CD8-positive, alpha-beta memory T cell (primary cell): ENCODE data around the gene PAK4. TPM values are rescaled to one million over a fixed set of nuclear protein-coding genes. Genes with fewer than 3 reads are reported as not detected.

Experiments used
- CTCF ChIA-PET: fragments of 350-600 bp; sonication (Branson Sonifier 250); formaldehyde crosslinking; loops from one replicate; lab custom pipeline; 2021; ENCODE audit warnings: antibody characterized with exemption; lab: Charles Lee
- POLR2A ChIA-PET: fragments of 350-600 bp; sonication (Branson Sonifier 250); formaldehyde crosslinking; loops from one replicate; lab custom pipeline; 2021; ENCODE audit warnings: antibody characterized with exemption; lab: Charles Lee
- DNase-seq, 5 donors: peaks; one replicate each; pipeline versions ENCODE4 v3.0.0 to v3.0.0-alpha.2; 2020 to 2022; ENCODE audit warnings: mixed read lengths in 1 of 5
- H3K27ac ChIP-seq: one replicate; pipeline ENCODE4 v1.7.0; 2013; ENCODE audit warnings: low read depth, mild to moderate bottlenecking, low read length, moderate library complexity
- H3K27me3 ChIP-seq: 2 replicates; pipeline ENCODE4 v1.7.0; 2013; ENCODE audit warnings: low read length, mild to moderate bottlenecking; ENCODE audit not compliant: insufficient read depth, poor library complexity, severe bottlenecking
- H3K36me3 ChIP-seq: 2 replicates; pipeline ENCODE4 v1.7.0; 2013; ENCODE audit warnings: mild to moderate bottlenecking, low read length, moderate library complexity; ENCODE audit not compliant: insufficient read depth
- H3K4me1 ChIP-seq: 2 replicates; pipeline ENCODE4 v1.7.0; 2013; ENCODE audit warnings: mild to moderate bottlenecking, low read length, moderate library complexity; ENCODE audit not compliant: insufficient read depth
- H3K4me3 ChIP-seq: 2 replicates; pipeline ENCODE4 v1.7.0; 2013; ENCODE audit warnings: mild to moderate bottlenecking, low read length
- H3K9me3 ChIP-seq: 2 replicates; pipeline ENCODE4 v1.7.0; 2013; ENCODE audit warnings: mild to moderate bottlenecking, low read length
- H3K27ac Mint-ChIP-seq, 8 donors: one replicate each; pipeline ENCODE4 v1.8.0; 2020 to 2021; ENCODE audit warnings: mixed read lengths in 8 of 8, mild to moderate bottlenecking in 6 of 8, inconsistent platforms in 3 of 8, moderate library complexity in 3 of 8
- H3K27me3 Mint-ChIP-seq, 2 donors: one replicate each; pipeline ENCODE4 v1.8.0; 2020 to 2021; ENCODE audit warnings: mixed read lengths in 2 of 2, mild to moderate bottlenecking in 1 of 2, moderate library complexity in 1 of 2
- H3K36me3 Mint-ChIP-seq, 3 donors: one replicate each; pipeline ENCODE4 v1.8.0; 2020 to 2021; ENCODE audit warnings: mixed read lengths in 3 of 3, inconsistent platforms in 1 of 3, mild to moderate bottlenecking in 1 of 3
- H3K4me1 Mint-ChIP-seq, 3 donors: one replicate each; pipeline ENCODE4 v1.8.0; 2020 to 2021; ENCODE audit warnings: mixed read lengths in 3 of 3, inconsistent platforms in 1 of 3, mild to moderate bottlenecking in 1 of 3
- H3K4me3 Mint-ChIP-seq, 7 donors: one replicate each; pipeline ENCODE4 v1.8.0; 2020 to 2021; ENCODE audit warnings: mixed read lengths in 7 of 7, mild to moderate bottlenecking in 6 of 7, moderate library complexity in 4 of 7, inconsistent platforms in 2 of 7
- H3K9me3 Mint-ChIP-seq, 5 donors: one replicate each; pipeline ENCODE4 v1.8.0; 2020 to 2022; ENCODE audit warnings: mixed read lengths in 5 of 5, mild to moderate bottlenecking in 3 of 5, moderate library complexity in 2 of 5, inconsistent platforms in 1 of 5
- polyA plus RNA-seq: library from polyadenylated mRNA; unstranded; fragments of 300-500 nt; fragmentation: Illumina TruSeq; gene quantifications from one replicate; pipeline ENCODE4 v1.2.3, GENCODE V29; 2021
- total RNA-seq, 2 experiments: library from RNA; stranded (reverse); gene quantifications; one replicate each; pipeline ENCODE4 v1.2.3, GENCODE V29; 2021

Gene PAK4
- total and polyA plus RNA-seq, 3 experiments from 2014 or later, result 1.8 to 21.8 (median 21.3) TPM

- H3K4me3 Mint-ChIP-seq, result no peak overlapping the region
- no peak for DNase-seq
- POLR2A ChIA-PET, result no interaction called here
Measured at GRCh38 chr19:39173502-39173991, 48.0 kb downstream of the PAK4 start.

GRCh38 chr19:39174142-39174541, 48.6 kb downstream of the PAK4 start:
- POLR2A ChIA-PET, result no interaction called here
- Histone ChIP-seq H3K27me3 (no peaks in the 10 kb centered on the region), H3K4me1 (no peaks in the 10 kb centered on the region), H3K4me3 (no peak overlapping the region), H3K9me3 (no peaks in the 10 kb centered on the region), H3K27ac (no peak overlapping the region), H3K36me3 (no peaks in the 10 kb centered on the region)
- no peak for DNase-seq
- no peaks in the 10 kb centered on the region for H3K27me3 Mint-ChIP-seq
- H3K4me1 Mint-ChIP-seq, result no peaks in the 10 kb centered on the region
- H3K36me3 Mint-ChIP-seq, result peaks cover 0 to 67% (median 2%) of the 10 kb centered on the region in 3 donors
- H3K27ac Mint-ChIP-seq, result no peak overlapping the region
- CTCF ChIA-PET, result no interaction called here
- H3K4me3 Mint-ChIP-seq, result no peak overlapping the region
- no peaks in the 10 kb centered on the region for H3K9me3 Mint-ChIP-seq

More at GRCh38 chr19:39173502-39173991, 48.0 kb downstream of the PAK4 start:
- CTCF ChIA-PET, result no interaction called here
- no peaks in the 10 kb centered on the region for H3K4me1 Mint-ChIP-seq
- H3K27me3 Mint-ChIP-seq, result no peaks in the 10 kb centered on the region
- no peaks in the 10 kb centered on the region for H3K36me3 ChIP-seq
- no peaks in the 10 kb centered on the region for H3K27me3 ChIP-seq
- H3K4me1 ChIP-seq, result no peaks in the 10 kb centered on the region
- no peak overlapping the region for H3K4me3 ChIP-seq
- no peaks in the 10 kb centered on the region for H3K9me3 Mint-ChIP-seq
- no peak overlapping the region for H3K27ac ChIP-seq
- peak overlapping the region in 1 of 8 donors; percentile 89 for H3K27ac Mint-ChIP-seq
- no peaks in the 10 kb centered on the region for H3K9me3 ChIP-seq
- peaks cover 0 to 68% (median 4%) of the 10 kb centered on the region in 3 donors for H3K36me3 Mint-ChIP-seq

DNA sequence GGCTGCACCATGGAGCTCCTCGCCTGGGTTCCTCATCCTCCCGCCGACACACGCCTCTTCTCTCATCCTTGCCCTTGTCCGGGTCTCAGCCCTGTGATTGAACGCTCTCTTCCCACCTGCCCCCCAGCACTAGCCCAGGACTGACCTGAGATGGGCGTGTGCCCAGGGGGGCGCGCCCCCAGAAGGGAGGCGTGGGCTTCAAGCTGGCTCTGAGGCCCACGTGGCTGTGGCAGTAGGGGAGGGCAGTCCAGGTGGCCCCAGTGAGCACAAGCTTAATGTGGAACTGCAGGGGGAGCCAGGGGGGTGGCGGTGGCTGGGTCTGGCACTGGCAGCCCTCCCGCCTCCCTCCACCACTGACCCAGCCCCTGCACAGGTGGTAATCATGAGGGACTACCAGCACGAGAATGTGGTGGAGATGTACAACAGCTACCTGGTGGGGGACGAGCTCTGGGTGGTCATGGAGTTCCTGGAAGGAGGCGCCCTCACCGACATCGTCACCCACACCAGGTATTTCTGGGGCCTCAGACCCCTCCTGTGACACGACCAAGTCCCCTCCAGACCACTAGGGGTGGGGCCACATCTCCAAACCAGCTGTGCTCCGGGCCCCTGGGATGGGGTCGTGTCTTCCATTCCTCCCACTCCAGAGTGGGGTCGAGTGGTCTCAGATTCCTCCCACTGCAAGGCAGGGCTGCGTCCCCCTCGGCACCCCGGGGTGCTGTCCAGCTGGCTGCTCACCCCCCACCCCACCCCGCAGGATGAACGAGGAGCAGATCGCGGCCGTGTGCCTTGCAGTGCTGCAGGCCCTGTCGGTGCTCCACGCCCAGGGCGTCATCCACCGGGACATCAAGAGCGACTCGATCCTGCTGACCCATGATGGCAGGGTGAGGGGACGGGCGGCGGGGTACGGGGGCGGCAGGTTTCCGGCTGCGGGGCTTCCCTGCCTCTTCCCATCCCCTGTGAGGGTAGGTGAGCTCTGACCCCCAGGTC, 49.3 kb downstream of the PAK4 start:
- CTCF ChIA-PET, result no interaction called here
- no peaks in the 10 kb centered on the region for H3K27me3 ChIP-seq

DNA sequence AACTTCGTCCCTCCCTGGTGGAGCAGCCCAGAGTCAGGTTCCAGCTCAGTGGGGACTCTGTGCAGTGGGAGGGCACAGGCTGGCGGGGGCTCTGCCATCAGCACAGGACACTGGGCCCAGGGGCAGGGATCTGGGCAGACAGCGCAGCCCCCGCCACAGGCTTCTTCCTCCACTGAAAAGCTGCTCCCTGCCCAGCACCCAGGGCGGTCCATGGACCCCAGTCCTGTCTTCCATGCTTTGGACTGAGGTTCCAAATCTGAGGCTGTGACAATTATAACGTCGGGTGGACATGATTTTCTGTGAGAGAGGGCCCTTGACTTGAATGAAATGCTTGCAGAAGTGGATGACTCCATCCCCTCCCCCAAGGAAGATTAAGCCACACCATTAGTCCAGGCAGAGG, 50.0 kb downstream of the PAK4 start:
- POLR2A ChIA-PET, result no interaction called here
- H3K27me3 ChIP-seq, result no peaks in the 10 kb centered on the region
- H3K27ac ChIP-seq, result no peak overlapping the region
- no peaks in the 10 kb centered on the region for H3K4me1 Mint-ChIP-seq
- H3K4me1 ChIP-seq, result no peaks in the 10 kb centered on the region
- no peaks in the 10 kb centered on the region for H3K9me3 ChIP-seq
- peak overlapping the region in 2 of 8 donors; percentile 38 to 44 for H3K27ac Mint-ChIP-seq
- H3K36me3 ChIP-seq, result no peaks in the 10 kb centered on the region
- H3K9me3 Mint-ChIP-seq, result no peaks in the 10 kb centered on the region
- no peak for DNase-seq
- no peaks in the 10 kb centered on the region for H3K27me3 Mint-ChIP-seq
- CTCF ChIA-PET, result no interaction called here
- H3K36me3 Mint-ChIP-seq, result peaks cover 0 to 64% (median 2%) of the 10 kb centered on the region in 3 donors
- no peak overlapping the region for H3K4me3 Mint-ChIP-seq
- H3K4me3 ChIP-seq, result no peak overlapping the region

More for the DNA sequence above, 49.3 kb downstream of the PAK4 start:
- Histone ChIP-seq H3K27ac (no peak overlapping the region), H3K9me3 (no peaks in the 10 kb centered on the region), H3K4me1 (no peaks in the 10 kb centered on the region), H3K4me3 (no peak overlapping the region), H3K36me3 (no peaks in the 10 kb centered on the region)
- Mint-ChIP-seq H3K36me3 (peaks cover 0 to 69% (median 2%) of the 10 kb centered on the region in 3 donors), H3K4me3 (no peak overlapping the region), H3K27me3 (no peaks in the 10 kb centered on the region), H3K27ac (no peak overlapping the region), H3K9me3 (no peaks in the 10 kb centered on the region), H3K4me1 (no peaks in the 10 kb centered on the region)
- no peak for DNase-seq
- POLR2A ChIA-PET, result no interaction called here

GRCh38 chr19:39177110-39177699, 51.6 kb downstream of the PAK4 start:
- Histone ChIP-seq H3K27ac (no peak overlapping the region), H3K27me3 (no peaks in the 10 kb centered on the region), H3K4me3 (no peak overlapping the region), H3K4me1 (no peaks in the 10 kb centered on the region), H3K9me3 (no peaks in the 10 kb centered on the region), H3K36me3 (no peaks in the 10 kb centered on the region)
- no peaks in the 10 kb centered on the region for H3K27me3 Mint-ChIP-seq
- POLR2A ChIA-PET, result no interaction called here
- CTCF ChIA-PET, result no interaction called here
- H3K4me1 Mint-ChIP-seq, result no peaks in the 10 kb centered on the region
- H3K4me3 Mint-ChIP-seq, result no peak overlapping the region
- H3K9me3 Mint-ChIP-seq, result no peaks in the 10 kb centered on the region
- no peak for DNase-seq
- H3K27ac Mint-ChIP-seq, result no peak overlapping the region
- peaks cover 0 to 55% (median 2%) of the 10 kb centered on the region in 3 donors for H3K36me3 Mint-ChIP-seq

DNA sequence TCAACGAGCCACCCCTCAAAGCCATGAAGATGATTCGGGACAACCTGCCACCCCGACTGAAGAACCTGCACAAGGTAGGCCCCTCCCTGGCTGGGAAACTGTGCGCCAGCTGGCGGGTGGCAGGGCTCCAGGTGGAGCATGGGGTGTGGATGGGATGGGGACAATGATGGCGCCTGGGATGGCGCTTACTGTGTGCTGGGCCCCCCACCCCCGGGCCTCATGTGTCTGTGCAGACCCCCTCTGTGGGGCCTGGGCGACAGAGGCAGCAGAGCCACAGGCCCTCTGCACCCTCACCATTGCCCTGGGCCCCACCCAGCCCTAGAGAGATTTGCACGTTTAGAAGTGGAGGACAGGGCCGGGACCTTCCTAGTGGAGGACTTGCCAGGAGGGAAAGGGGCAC, 52.1 kb downstream of the PAK4 start:
- no peak overlapping the region for H3K27ac ChIP-seq
- H3K4me3 ChIP-seq, result no peak overlapping the region
- H3K9me3 Mint-ChIP-seq, result no peaks in the 10 kb centered on the region
- ChIA-PET CTCF (no interaction called here), POLR2A (no interaction called here)
- no peaks in the 10 kb centered on the region for H3K4me1 ChIP-seq
- no peak overlapping the region for H3K27ac Mint-ChIP-seq
- no peaks in the 10 kb centered on the region for H3K27me3 ChIP-seq
- H3K36me3 Mint-ChIP-seq, result peaks cover 0 to 53% (median 2%) of the 10 kb centered on the region in 3 donors
- no peak overlapping the region for H3K4me3 Mint-ChIP-seq
- no peak for DNase-seq
- no peaks in the 10 kb centered on the region for H3K9me3 ChIP-seq
- H3K36me3 ChIP-seq, result no peaks in the 10 kb centered on the region
- no peaks in the 10 kb centered on the region for H3K27me3 Mint-ChIP-seq
- no peaks in the 10 kb centered on the region for H3K4me1 Mint-ChIP-seq

- peak overlapping the region in 1 of 8 donors; percentile 17 for H3K27ac Mint-ChIP-seq
Measured at GRCh38 chr19:39178296-39179006, 52.9 kb downstream of the PAK4 start.

More at GRCh38 chr19:39178296-39179006, 52.9 kb downstream of the PAK4 start:
- H3K27ac ChIP-seq, result no peak overlapping the region
- Mint-ChIP-seq H3K4me3 (no peak overlapping the region), H3K36me3 (peaks cover 0 to 50% (median 2%) of the 10 kb centered on the region in 3 donors), H3K9me3 (no peaks in the 10 kb centered on the region), H3K4me1 (no peaks in the 10 kb centered on the region), H3K27me3 (no peaks in the 10 kb centered on the region)
- H3K27me3 ChIP-seq, result no peaks in the 10 kb centered on the region
- no peak overlapping the region for H3K4me3 ChIP-seq
- CTCF ChIA-PET, result no interaction called here
- H3K36me3 ChIP-seq, result no peaks in the 10 kb centered on the region
- no peak for DNase-seq
- H3K4me1 ChIP-seq, result no peaks in the 10 kb centered on the region
- H3K9me3 ChIP-seq, result no peaks in the 10 kb centered on the region
- POLR2A ChIA-PET, result no interaction called here
